Mucosa of rectum (tissue), 2 donors: ENCODE measurements around the gene MRPS27.

Experiments
- H3K27ac ChIP-seq, 2 donors: one replicate each; pipeline ENCODE4 v1.7.0; 2013; ENCODE audit warnings: inconsistent platforms in 2 of 2, low read depth in 2 of 2, low read length in 2 of 2
- H3K27me3 ChIP-seq, 2 donors: one replicate each; pipeline ENCODE4 v1.7.0; 2013; ENCODE audit warnings: low read length in 2 of 2; ENCODE audit not compliant: control insufficient read depth in 2 of 2, insufficient read depth in 2 of 2
- H3K36me3 ChIP-seq, 2 donors: one replicate each; pipeline ENCODE4 v1.7.0; 2013; ENCODE audit warnings: low read length in 2 of 2; ENCODE audit not compliant: control insufficient read depth in 2 of 2, insufficient read depth in 2 of 2
- H3K4me1 ChIP-seq, 2 donors: one replicate each; pipeline ENCODE4 v1.7.0; 2013; ENCODE audit warnings: low read length in 2 of 2, mild to moderate bottlenecking in 1 of 2; ENCODE audit not compliant: control insufficient read depth in 2 of 2, insufficient read depth in 2 of 2
- H3K4me3 ChIP-seq, 2 donors: one replicate each; pipeline ENCODE4 v1.7.0; 2013; ENCODE audit warnings: low read length in 2 of 2
- H3K9ac ChIP-seq, 2 donors: one replicate each; pipeline ENCODE4 v1.7.0; 2013; ENCODE audit warnings: low read length in 2 of 2, low read depth in 1 of 2, mild to moderate bottlenecking in 1 of 2
- H3K9me3 ChIP-seq, 2 donors: one replicate each; pipeline ENCODE4 v1.7.0; 2013; ENCODE audit warnings: low read length in 2 of 2; ENCODE audit not compliant: control insufficient read depth in 2 of 2
- donor health status: healthy.
- donor health status: Normal muscosa, but diverticular disease.

Gene MRPS27

DNA sequence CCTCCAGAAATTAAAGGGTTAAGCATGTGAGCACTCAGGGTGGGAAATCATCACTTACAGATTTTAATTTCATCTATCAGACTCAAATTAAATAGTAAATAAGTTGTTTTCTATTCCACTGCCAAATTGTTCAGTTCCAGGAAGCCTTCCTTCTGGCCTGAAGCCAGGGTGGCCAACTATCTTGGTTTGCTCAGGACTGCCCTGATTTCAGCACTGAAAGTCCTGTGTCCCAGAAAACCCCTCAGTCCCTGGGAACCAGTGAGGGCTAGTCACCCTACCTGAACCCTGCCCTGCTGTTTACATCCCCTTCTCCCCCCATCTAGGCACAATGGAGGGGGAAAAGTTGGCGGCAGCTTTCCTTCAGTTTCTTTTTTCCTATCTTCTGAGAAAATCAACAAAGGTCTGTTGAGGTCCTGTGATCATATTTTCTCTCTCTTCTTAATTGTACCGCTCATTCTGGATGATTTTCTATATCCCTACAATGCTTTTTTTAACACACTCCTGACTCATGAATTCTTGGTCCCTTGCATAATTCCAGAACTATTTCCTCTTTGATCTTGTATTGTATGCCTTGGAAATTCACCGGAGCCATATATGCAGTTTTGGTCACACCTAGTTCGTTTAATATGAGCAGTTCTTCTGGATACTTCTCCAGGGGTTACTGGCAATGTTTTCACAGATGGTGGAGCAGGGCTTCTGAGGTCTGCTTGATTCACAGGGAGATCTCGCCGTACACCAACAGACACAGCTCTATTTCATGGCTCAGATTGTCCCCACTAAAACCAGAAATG lies 109.0 kb downstream of the MRPS27 start:
- Histone ChIP-seq H3K36me3 (no peaks in the 10 kb centered on the region), H3K9me3 (no peaks in the 10 kb centered on the region), H3K4me3 (no peak overlapping the region), H3K9ac (no peak overlapping the region), H3K4me1 (peaks cover 0 to 4% of the 10 kb centered on the region in 2 donors), H3K27ac (no peak overlapping the region), H3K27me3 (no peaks in the 10 kb centered on the region)

DNA sequence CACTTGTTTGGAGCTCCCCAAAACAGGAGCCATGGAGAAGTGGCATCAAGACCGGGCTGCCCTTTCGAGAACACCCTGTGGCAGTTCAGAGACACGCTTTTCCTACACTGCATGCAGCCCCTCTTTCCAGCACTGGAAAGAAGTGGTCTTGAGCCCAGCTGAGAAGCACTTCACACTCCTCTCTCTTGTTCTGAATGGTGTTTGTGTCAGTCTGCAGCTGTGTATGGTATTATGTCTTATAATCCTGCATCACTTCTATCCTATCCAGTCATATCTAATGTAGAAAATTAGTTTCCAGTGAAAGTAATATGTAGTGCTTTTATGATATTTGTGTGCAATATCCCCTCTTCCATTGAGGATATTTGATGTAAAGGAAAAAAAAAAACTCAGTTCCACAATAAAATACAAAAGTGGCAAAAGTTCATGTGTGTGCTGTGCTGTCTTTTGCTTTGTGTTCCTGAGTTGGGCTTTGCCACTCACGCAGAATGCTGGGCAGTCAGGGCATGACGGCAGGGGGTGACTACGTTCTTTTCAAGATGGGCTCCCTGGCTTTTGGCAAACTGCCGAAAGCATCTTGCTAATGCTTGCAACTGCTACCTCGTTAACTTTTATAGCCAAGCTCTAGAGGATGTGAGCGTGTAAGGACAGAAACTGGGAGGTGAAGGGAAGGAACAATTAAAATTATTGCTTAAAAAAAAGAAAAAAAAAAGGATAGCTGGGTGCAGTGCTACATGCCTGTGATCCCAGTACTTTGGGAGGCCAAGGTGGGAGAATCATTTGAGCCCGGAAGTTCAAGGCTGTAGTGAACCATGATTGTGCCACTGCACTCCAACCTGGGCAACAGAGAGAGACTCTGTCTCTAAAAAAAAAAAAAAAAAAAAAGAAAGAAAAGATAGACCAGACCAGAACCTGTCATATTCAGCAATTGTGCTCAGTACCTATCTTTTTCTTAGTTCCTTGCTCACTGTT lies 110.6 kb downstream of the MRPS27 start:
- peaks cover 0 to 4% of the 10 kb centered on the region in 2 donors for H3K4me1 ChIP-seq
- H3K27me3 ChIP-seq, result no peaks in the 10 kb centered on the region
- H3K36me3 ChIP-seq, result no peaks in the 10 kb centered on the region
- H3K4me3 ChIP-seq, result no peak overlapping the region
- H3K27ac ChIP-seq, result no peak overlapping the region
- H3K9me3 ChIP-seq, result no peaks in the 10 kb centered on the region
- no peak overlapping the region for H3K9ac ChIP-seq

DNA sequence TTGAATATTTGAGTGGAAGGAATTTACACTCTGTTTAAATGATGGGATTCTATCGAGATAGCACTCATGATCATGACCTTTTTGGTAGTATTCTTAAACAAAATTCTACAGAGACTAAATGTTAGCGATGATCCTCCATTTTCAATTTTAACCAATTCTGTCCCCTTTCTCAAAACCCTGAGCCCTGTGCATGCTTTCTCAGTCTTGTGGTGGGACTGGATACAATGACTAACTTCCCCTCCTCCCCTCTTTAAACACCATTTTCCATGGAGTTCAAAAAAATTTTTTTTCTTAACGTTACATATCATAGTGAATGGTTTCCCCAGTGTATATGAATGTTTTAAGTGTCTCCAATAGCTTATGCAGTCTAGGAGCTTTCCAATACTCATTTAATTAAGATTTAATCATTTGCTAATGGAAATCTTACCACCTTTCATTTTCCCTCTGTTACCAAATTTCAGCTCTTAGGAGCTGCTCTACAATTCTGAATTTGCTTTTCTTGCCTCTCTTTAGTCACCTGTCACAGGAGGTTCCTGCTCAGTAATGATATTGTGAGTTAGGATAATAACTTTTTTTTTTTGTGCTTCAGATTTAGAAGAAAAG lies 111.6 kb downstream of the MRPS27 start:
- no peak overlapping the region for H3K9ac ChIP-seq
- H3K36me3 ChIP-seq, result no peaks in the 10 kb centered on the region
- no peaks in the 10 kb centered on the region for H3K27me3 ChIP-seq
- H3K4me1 ChIP-seq, result peaks cover 0 to 4% of the 10 kb centered on the region in 2 donors
- no peak overlapping the region for H3K27ac ChIP-seq
- no peak overlapping the region for H3K4me3 ChIP-seq
- H3K9me3 ChIP-seq, result no peaks in the 10 kb centered on the region

DNA sequence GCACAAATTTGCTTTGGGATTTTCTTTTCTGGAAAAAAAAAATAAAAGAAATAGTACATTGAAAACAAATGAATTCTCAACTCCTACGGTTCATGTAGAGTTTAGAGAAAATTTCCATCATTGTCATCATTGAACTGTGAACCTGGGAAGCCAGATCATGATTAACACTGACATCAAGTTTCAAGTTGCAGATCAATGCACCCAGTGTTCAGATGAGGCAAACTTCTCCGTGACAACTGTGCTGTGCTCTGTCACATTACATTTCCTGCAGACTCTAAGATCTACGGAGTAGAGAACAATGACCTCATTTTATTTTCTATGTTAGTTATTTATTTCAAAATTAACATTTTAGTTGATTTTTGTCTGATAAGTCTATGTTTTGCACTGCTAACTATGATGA lies 113.0 kb downstream of the MRPS27 start:
- H3K9me3 ChIP-seq, result no peaks in the 10 kb centered on the region
- no peaks in the 10 kb centered on the region for H3K27me3 ChIP-seq
- H3K4me3 ChIP-seq, result no peak overlapping the region
- H3K9ac ChIP-seq, result no peak overlapping the region
- peaks cover 0 to 4% of the 10 kb centered on the region in 2 donors for H3K4me1 ChIP-seq
- H3K27ac ChIP-seq, result no peak overlapping the region
- no peaks in the 10 kb centered on the region for H3K36me3 ChIP-seq

DNA sequence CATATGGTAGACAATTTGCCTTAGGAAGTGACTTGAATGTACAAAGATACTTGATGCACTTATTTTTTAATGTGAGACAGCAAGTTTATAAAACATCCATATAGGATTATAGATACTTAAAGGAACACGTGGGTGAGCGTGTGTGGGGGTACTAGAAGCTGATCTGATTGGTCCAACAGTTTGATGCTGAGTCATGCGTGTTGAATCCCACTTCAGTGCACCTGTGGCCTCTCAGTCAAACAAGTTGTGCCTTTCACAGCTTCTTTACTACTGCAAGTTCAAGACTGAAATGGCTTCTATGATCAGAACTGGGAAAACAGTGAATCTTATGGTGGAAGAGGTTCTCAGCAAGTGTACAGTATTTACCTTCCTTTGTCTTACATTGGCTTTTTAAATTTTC lies 113.9 kb downstream of the MRPS27 start:
- peaks cover 0 to 4% of the 10 kb centered on the region in 2 donors for H3K4me1 ChIP-seq

DNA sequence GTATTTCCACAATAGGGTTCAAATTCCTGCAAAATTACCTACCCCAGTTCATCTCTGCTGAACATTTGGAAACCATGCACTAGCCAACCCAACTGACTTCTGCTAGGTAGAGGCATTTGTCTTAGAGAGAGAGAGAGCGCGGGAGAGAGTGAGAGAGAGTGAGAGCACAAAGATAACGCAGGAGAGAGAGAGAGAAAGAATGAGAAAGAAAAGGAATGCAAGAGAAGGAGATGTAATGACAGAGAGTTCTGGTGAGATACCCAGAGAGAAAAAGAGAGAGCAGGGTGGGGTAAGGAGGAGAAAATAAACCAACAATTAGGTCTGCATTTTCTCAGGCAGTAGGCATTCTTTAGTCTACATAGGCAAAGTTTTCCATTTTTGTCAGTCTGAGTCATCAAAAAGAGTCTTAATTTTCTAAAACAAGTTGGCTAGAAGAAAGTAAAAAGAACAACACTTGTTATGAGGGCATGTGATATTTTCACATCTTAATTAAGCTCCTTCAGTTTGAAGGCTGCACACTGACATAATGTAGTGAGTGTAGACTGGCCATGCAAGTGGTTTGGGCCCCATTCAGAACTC lies 114.5 kb downstream of the MRPS27 start:
- H3K36me3 ChIP-seq, result no peaks in the 10 kb centered on the region
- no peak overlapping the region for H3K9ac ChIP-seq
- H3K4me1 ChIP-seq, result no peaks in the 10 kb centered on the region
- no peak overlapping the region for H3K4me3 ChIP-seq
- H3K27me3 ChIP-seq, result no peaks in the 10 kb centered on the region
- no peaks in the 10 kb centered on the region for H3K9me3 ChIP-seq
- no peak overlapping the region for H3K27ac ChIP-seq

More for the DNA sequence above, 113.9 kb downstream of the MRPS27 start:
- H3K27ac ChIP-seq, result no peak overlapping the region
- no peaks in the 10 kb centered on the region for H3K36me3 ChIP-seq
- no peaks in the 10 kb centered on the region for H3K27me3 ChIP-seq
- no peak overlapping the region for H3K4me3 ChIP-seq
- no peak overlapping the region for H3K9ac ChIP-seq
- H3K9me3 ChIP-seq, result no peaks in the 10 kb centered on the region

DNA sequence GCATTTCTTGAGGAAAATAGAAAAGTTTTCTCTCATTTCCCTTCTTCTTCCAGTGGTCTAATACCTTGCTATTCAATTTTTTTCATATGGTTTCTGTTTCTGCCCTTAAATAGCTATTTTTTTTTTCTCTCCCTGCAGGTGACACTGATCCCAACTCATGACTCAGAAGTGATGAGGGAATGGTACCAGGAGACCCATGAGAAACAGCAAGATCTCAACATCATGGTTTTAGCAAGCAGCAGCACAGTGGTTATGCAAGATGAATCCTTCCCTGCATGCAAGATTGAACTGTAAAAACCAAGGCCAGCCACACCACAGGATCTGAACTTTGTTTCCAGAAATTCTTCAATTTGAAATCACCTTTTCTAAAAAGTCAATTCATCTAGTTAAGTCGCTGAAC lies 115.1 kb downstream of the MRPS27 start:
- no peaks in the 10 kb centered on the region for H3K36me3 ChIP-seq
- H3K4me1 ChIP-seq, result no peaks in the 10 kb centered on the region
- H3K27ac ChIP-seq, result no peak overlapping the region

DNA sequence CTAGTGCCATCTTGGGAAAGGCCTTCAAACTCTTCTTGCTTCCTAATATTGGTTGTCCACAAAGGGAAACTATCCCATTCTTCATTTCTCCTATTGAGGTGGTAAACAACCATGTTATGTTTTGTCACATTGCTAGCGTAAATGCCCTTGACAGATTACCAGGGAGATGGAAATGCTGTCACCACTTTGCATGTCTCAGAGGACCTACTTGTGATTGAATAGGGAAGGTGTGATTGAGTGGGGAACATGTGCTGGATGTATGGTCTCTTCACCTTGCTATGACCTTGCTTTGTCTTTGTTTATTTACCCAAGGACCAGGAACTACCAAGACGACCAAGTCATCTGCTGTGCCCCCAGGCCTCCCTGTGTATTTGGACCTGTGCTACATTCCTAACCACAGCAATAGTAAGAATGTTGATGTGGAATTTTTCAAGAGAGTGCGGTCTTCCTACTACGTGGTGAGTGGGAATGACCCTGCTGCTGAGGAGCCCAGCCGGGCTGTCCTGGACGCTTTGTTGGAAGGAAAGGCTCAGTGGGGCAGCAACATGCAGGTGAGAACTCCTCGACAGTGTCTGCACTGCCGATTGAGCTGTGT lies 116.7 kb downstream of the MRPS27 start:
- no peak overlapping the region for H3K9ac ChIP-seq
- H3K9me3 ChIP-seq, result no peaks in the 10 kb centered on the region
- no peaks in the 10 kb centered on the region for H3K4me1 ChIP-seq
- H3K27me3 ChIP-seq, result peaks cover 0 to under 1% of the 10 kb centered on the region in 2 donors
- H3K27ac ChIP-seq, result no peak overlapping the region
- H3K4me3 ChIP-seq, result no peak overlapping the region
- no peaks in the 10 kb centered on the region for H3K36me3 ChIP-seq

More for the DNA sequence above, 115.1 kb downstream of the MRPS27 start:
- Histone ChIP-seq H3K27me3 (no peaks in the 10 kb centered on the region), H3K9me3 (no peaks in the 10 kb centered on the region), H3K4me3 (no peak overlapping the region), H3K9ac (no peak overlapping the region)

DNA sequence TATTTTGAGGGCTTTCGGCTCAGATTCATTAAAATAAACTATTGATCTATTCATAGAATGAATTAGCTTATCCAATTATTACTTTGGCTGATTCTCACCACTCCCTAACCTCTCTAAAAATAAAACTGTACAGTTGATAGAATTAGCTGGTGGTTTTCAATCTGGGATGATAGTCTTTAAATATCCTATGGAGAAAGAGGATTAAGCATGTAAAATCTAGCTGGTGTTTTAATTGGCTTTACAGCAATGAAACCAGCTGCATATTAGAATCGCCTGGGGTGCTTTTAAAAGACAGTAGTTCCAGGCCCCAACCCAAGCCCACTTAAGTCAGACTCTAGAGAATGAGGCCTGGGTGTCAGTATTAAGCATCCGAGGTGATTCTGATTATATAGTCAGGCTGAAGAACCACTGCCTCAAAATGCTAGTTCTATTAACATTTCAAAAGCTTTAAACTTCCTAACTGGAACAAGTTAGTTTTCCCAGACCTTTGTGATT lies 117.7 kb downstream of the MRPS27 start:
- Histone ChIP-seq H3K4me3 (no peak overlapping the region), H3K27me3 (peaks cover 0 to 2% of the 10 kb centered on the region in 2 donors), H3K9me3 (no peaks in the 10 kb centered on the region), H3K36me3 (no peaks in the 10 kb centered on the region), H3K27ac (no peak overlapping the region), H3K4me1 (no peaks in the 10 kb centered on the region), H3K9ac (no peak overlapping the region)
